SK-N-MC (cell line): Measurements from ENCODE around the gene TSPAN3.

Source experiments
- EZH2 ChIP-seq: fragments of 200-600 bp; sonication (generic); IDR thresholded peaks from one replicate; pipeline ENCODE4 v1.6.1; 2017; ENCODE audit warnings: antibody characterized with exemption
- POLR2AphosphoS5 ChIP-seq: IDR thresholded peaks from 2 replicates; pipeline ENCODE4 v1.6.1; 2012; ENCODE audit warnings: mild to moderate bottlenecking, low read depth, low read length, borderline replicate concordance

DNA sequence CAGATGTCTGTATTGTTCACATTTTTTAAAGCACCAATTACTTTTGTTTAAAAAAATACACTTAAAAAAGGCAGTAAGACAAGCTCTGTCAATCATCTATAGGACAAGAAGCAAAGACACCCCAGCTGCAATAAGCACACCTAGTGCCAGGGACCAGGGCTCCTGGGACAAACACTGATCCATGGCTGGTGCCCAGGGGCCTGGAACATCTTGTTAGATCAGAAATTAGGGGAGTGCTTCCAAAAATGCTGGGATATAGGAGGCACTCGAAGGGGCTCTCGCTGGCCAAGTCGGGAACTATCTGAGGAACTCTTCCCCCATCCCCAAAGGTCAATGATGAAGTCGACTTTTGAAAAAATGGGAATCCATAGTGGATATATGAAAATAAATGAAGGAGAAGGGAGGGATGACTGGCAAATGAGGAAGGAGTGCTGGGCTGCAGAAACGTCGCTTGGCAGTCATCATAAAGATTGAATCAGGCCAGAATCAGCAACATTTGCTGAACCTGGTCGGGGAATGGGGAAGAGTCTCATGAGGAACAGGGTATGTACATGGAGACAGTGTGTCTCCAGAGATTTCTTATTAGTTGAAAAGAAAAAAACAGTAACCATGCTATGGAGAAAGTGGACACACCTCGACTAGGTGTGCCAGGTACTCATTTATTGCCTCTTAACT lies 28.5 kb downstream of the TSPAN3 start:
- TF ChIP-seq POLR2AphosphoS5 (no peak), EZH2 (no peak)
